M059J (cell line): ENCODE measurements around the gene CHID1. TPM values are rescaled to one million over a fixed set of nuclear protein-coding genes. Genes with fewer than 3 reads are reported as not detected.

ENCODE experiments used
- DNase-seq: peaks from one replicate; pipeline ENCODE4 v3.0.0-alpha.2; 2012; ENCODE audit warnings: low read depth
- total RNA-seq: library from RNA; depleted of rRNA; stranded (reverse); fragments of >200 nt; shearing (Covaris generic); gene quantifications from 2 replicates; pipeline ENCODE4 v1.2.3, GENCODE V29; 2014

Gene CHID1
- total RNA-seq, 1 experiment from 2014 or later: 92.6 TPM

DNA sequence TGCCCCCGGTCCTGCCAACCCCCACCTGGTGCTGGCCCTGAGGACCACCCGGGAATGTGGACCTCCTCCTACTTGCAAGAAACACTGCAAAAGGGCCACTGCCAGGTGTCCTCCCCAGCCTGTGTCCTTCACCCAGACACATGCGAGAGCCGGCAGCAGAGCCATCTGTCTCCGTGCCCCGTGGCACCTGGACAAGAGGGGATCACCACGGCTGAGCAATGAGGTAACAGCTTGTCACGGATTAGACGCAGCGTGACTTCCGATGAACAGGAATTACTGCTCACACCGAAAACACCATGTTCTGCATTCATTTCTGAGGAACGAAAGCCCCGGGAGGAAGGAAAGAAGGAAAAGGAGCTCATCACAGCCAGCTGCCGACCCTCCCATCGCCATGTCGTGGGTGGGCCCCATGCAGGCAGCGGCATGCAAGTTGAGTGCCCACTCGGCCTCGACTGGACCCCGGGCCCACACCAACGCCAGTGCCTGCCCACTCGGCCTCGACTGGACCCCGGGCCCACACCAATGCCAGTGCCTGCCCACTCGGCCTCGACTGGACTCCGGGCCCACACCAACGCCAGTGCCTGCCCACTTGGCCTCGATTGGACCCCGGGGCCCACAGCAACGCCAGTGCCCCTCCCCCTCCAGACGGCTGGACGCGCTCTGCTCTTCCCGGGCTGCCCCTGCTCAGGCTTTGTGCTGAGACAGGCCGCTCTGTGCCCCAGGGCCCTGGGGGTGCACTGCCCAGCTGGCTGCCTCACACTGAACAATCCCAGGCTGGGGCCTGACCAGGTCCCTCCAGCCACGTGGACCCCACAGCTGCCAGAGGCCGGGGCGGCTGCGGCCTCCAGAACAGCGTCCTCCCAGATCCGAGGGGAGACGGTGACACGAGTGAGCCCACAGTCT is 22.0 kb downstream of the CHID1 start:
- no peak for DNase-seq

GRCh38 chr11:887589-887988 is 23.0 kb downstream of the CHID1 start:
- no peak for DNase-seq

GRCh38 chr11:886568-886967 is 24.0 kb downstream of the CHID1 start:
- DNase-seq: no peak

- DNase-seq: no peak
These were observed 26.0 kb downstream of the CHID1 start for GRCh38 chr11:884578-885070.

- DNase-seq: no peak
These were observed 27.1 kb downstream of the CHID1 start for GRCh38 chr11:883527-883926.

- DNase-seq: no peak
These were observed 28.0 kb downstream of the CHID1 start for GRCh38 chr11:882596-882995.

- no peak for DNase-seq
These were observed 30.2 kb downstream of the CHID1 start for GRCh38 chr11:880447-880846.

- no peak for DNase-seq
These were observed 33.0 kb downstream of the CHID1 start for GRCh38 chr11:877565-877964.

- no peak for DNase-seq
These were observed 34.1 kb downstream of the CHID1 start for GRCh38 chr11:876545-876944.

GRCh38 chr11:875769-876301 is 34.8 kb downstream of the CHID1 start:
- no peak for DNase-seq

- DNase-seq: no peak
These were observed 35.4 kb downstream of the CHID1 start for GRCh38 chr11:875203-875602.

DNA sequence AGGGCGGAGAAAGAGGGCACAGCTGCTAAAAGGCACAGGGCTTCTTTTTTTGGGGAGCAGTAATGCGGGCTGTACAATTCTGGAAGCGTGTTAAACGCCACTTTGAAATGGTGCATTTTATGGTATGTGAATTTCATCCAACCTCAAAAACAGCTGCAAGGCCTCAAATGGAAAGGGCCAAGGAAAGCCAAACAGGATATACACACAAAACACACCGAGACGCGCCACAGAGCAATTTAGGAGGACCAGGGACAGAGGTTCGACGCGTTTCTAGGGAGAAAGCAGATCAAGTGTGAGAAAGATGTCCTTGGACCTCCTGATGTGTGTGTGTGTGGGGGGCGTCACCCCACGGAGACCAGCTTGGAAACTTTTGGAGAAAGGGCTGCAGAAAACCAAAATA is 36.9 kb downstream of the CHID1 start:
- DNase-seq: no peak

GRCh38 chr11:872799-873198 is 37.8 kb downstream of the CHID1 start:
- DNase-seq: no peak

- no peak for DNase-seq
These were observed 39.1 kb downstream of the CHID1 start for GRCh38 chr11:871472-871871.

DNA sequence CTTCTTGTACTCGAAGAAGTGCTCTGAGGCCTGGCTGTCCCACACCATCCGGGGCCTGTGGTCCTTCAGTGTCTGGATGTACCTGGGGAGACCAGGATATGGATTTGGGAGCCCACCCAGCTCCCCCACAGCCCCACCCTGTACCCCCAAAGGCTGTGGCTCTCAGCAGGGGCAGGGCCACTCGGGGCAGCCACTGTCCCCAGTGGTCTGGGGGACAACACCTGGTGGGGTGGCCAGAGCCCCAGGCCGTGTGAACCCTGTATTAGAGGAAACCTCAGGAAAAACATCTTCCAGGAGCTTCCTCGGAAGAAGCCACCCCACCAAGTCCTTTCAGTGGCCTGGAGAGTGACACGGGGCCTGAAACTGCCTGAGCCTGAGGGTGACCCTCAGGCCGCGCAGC is 40.2 kb downstream of the CHID1 start:
- no peak for DNase-seq

- DNase-seq: no peak
These were observed 40.5 kb downstream of the CHID1 start for GRCh38 chr11:870127-870413.

GRCh38 chr11:869399-870126 is 41.0 kb downstream of the CHID1 start:
- no peak for DNase-seq

DNA sequence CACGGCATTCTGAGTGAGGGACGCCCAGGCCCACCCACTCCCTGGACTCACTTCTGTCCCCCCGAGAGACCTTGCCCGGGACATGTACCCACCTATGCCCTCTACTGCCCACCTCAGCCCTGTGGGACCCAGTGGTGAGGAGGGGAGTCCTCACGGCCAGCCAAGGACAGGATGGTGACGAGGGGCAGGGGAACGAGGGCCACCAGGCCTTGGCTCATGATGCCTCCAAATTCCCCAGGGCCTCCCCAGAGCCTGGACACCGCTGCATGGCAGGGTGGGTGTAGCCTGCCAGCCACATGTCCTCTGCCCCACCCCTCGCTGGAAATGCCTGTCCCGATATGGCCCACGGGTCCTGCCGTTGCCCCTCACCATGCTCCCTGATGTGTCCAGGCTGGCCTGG is 41.8 kb downstream of the CHID1 start:
- DNase-seq: no peak

DNA sequence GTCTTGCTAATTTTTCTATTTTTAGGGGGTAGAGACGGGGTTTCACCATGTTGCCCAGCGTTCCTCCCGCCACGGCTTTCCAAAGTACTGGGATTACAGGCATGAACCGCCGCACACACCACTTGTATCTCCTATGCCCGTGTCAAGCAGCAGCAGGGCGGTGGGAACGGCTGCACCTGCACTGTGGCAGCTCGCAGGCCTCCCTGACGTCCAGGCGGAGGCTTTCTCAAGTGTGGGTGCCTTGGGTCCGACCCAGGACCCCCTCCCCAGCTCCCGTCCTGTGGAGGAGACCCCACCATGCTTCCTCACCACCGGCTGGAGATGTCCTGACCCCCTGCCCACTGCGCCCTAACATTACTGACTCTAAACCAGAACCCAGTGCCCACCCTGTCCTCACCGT is 42.2 kb downstream of the CHID1 start:
- DNase-seq: no peak

- no peak for DNase-seq
These were observed 42.7 kb downstream of the CHID1 start for GRCh38 chr11:867856-868358.

DNA sequence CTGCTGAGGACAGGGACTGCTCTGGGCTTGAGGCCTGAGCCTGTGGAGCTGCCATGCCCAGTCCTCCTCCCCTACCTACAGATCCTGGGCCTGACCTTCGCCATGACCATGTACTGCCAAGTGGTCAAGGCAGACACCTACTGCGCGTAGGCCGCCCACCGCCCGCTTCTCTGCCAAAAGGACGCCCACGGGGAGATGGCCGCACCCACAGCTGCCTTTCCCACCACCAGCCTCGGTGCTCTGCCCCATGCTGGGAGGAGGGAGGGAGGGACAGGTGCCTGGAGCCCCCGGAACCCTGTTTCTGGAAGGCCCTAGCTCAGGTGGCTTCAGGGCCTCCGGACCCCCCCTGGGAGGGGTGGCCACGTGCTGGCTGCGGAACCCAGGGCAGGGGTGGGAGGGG is 44.1 kb downstream of the CHID1 start:
- DNase-seq: no peak
